DND-41 (cell line): ENCODE data around the gene MMP17.

Experiments
- CTCF ChIP-seq: IDR thresholded peaks from 2 replicates; pipeline ENCODE4 v1.5.1; 2012; ENCODE audit warnings: borderline replicate concordance, low read length, moderate library complexity, mild to moderate bottlenecking; ENCODE audit not compliant: poor library complexity, severe bottlenecking; ENCODE audit errors: extremely low read depth
- EZH2 ChIP-seq: IDR thresholded peaks from 3 replicates; pipeline ENCODE4 v1.6.1; 2012; ENCODE audit warnings: borderline replicate concordance, low read depth, mild to moderate bottlenecking, moderate library complexity, low read length, inconsistent platforms; ENCODE audit not compliant: severe bottlenecking

- no peak for TF ChIP-seq EZH2
- TF ChIP-seq CTCF = no peak
Observed at GRCh38 chr12:131799828-131800593, 28.2 kb upstream of the MMP17 start.
